Inflammatory macrophage (primary cell): Measurements from ENCODE around the gene SORT1.
"Not testable (repeated sequence)": the region's sequence is repeated elsewhere in the genome, so short reads cannot be mapped to it uniquely, and the experiment has no call there.

ENCODE experiments used
- DNase-seq, 2 donors: peaks; one replicate each; pipeline ENCODE4 v3.0.0-alpha.2; 2020 to 2022

SORT1 gene

GRCh38 chr1:109296782-109297181 is 100.9 kb downstream of the SORT1 start:
- DNase-seq: no peak

GRCh38 chr1:109295712-109296415 is 101.9 kb downstream of the SORT1 start:
- no peak for DNase-seq

GRCh38 chr1:109294481-109294880 is 103.2 kb downstream of the SORT1 start:
- DNase-seq: peak in 1 of 2 donors; percentile 13

- DNase-seq: no peak
Observed at GRCh38 chr1:109293026-109293425, 104.7 kb downstream of the SORT1 start.

GRCh38 chr1:109292364-109292763 is 105.4 kb downstream of the SORT1 start:
- no peak for DNase-seq

GRCh38 chr1:109290998-109291397 is 106.7 kb downstream of the SORT1 start:
- peak; percentile 63 to 77 for DNase-seq

- DNase-seq: no peak
Observed at GRCh38 chr1:109290137-109290536, 107.6 kb downstream of the SORT1 start.

GRCh38 chr1:109286762-109287161 is 111.0 kb downstream of the SORT1 start:
- DNase-seq: not testable (repeated sequence)

- DNase-seq: no peak
Observed at GRCh38 chr1:109283748-109284600, 113.7 kb downstream of the SORT1 start.

GRCh38 chr1:109282952-109283747 is 114.6 kb downstream of the SORT1 start, which contains the start of gene PSRC1:
Gene PSRC1, minus strand, starts transcription at chr1:109283145.
- DNase-seq: peak; percentile 93 to 95

- DNase-seq: no peak
Observed at GRCh38 chr1:109282497-109282951, 115.2 kb downstream of the SORT1 start.

- peak; percentile 57 to 62 for DNase-seq
Observed at GRCh38 chr1:109281680-109282496, 115.8 kb downstream of the SORT1 start.

GRCh38 chr1:109280862-109281261 is 116.9 kb downstream of the SORT1 start:
- no peak for DNase-seq

- DNase-seq: no peak
Observed at GRCh38 chr1:109279615-109280278, 118.0 kb downstream of the SORT1 start.

GRCh38 chr1:109277434-109278204 is 120.1 kb downstream of the SORT1 start:
- DNase-seq: peak; percentile 77 to 81

GRCh38 chr1:109275706-109276345 is 121.9 kb downstream of the SORT1 start:
- DNase-seq: no peak

GRCh38 chr1:109274533-109275476 is 122.9 kb downstream of the SORT1 start:
- DNase-seq: peak in 1 of 2 donors; percentile 37

GRCh38 chr1:109273570-109274288 is 124.0 kb downstream of the SORT1 start:
- DNase-seq: peak in 1 of 2 donors; percentile 22
